H1 (cell line): ENCODE measurements around the gene EED. TPM values are rescaled to one million over a fixed set of nuclear protein-coding genes. Genes with fewer than 3 reads are reported as not detected.
"Not testable (repeated sequence)": the region's sequence is repeated elsewhere in the genome, so short reads cannot be mapped to it uniquely, and the experiment has no call there.

Experiments used
- CTCF ChIA-PET: fragments of 300-600 bp; sonication (Branson Sonifier 250); formaldehyde crosslinking; loops from one replicate; lab custom pipeline; 2021; ENCODE audit not compliant: partially characterized antibody; lab: Charles Lee
- POLR2A ChIA-PET: fragments of 300-600 bp; sonication (Branson Sonifier 250); formaldehyde crosslinking; loops from one replicate; lab custom pipeline; 2021; ENCODE audit warnings: inconsistent platforms; ENCODE audit not compliant: partially characterized antibody; lab: Charles Lee
- DNase-seq, 2 experiments: peaks; one replicate each; pipeline versions ENCODE4 v3.0.0 to v3.0.0-alpha.2; 2010 to 2022; ENCODE audit warnings: low spot score in 2 of 2, low read depth in 1 of 2, mixed read lengths in 1 of 2
- FAIRE-seq: peaks from 2 replicates; lab custom pipeline; 2011; peaks lifted over from hg19 to GRCh38; lab: Jason Lieb, UNC
- H2AFZ ChIP-seq: 2 replicates; pipeline ENCODE4 v1.8.1; 2012; ENCODE audit warnings: low read length, inconsistent platforms
- H2AK5ac ChIP-seq: 2 replicates; pipeline ENCODE4 v1.6.1; 2013; ENCODE audit warnings: low read depth, low read length
- H2BK120ac ChIP-seq: replicated peaks from 2 replicates; pipeline ENCODE3; 2013; ENCODE audit warnings: low read depth, low read length, inconsistent platforms
- H2BK12ac ChIP-seq: 2 replicates; pipeline ENCODE4 v1.6.1; 2013; ENCODE audit warnings: low read depth, low read length
- H2BK15ac ChIP-seq: 2 replicates; pipeline ENCODE4 v1.6.1; 2013; ENCODE audit warnings: low read length
- H2BK20ac ChIP-seq: 2 replicates; pipeline ENCODE4 v1.6.1; 2013; ENCODE audit warnings: low read length
- H2BK5ac ChIP-seq: 2 replicates; pipeline ENCODE4 v1.6.1; 2013; ENCODE audit warnings: low read depth, low read length
- H3K14ac ChIP-seq: 2 replicates; pipeline ENCODE4 v1.6.1; 2013; ENCODE audit warnings: inconsistent platforms; ENCODE audit not compliant: insufficient read length
- H3K18ac ChIP-seq: 2 replicates; pipeline ENCODE4 v1.6.1; 2013; ENCODE audit warnings: low read length; ENCODE audit errors: extremely low read depth
- H3K23ac ChIP-seq: 2 replicates; pipeline ENCODE4 v1.6.1; 2013; ENCODE audit warnings: inconsistent platforms; ENCODE audit not compliant: insufficient read length
- H3K23me2 ChIP-seq: 2 replicates; pipeline ENCODE4 v1.6.1; 2013; ENCODE audit warnings: low read depth, low read length
- H3K27ac ChIP-seq: 2 replicates; pipeline ENCODE4 v1.6.1; 2011; ENCODE audit warnings: low read depth, low read length, inconsistent platforms
- H3K27me3 ChIP-seq, 4 experiments: replicated peaks in 1 of 4; 1 replicate in 1 of 4; 2 replicates in 3 of 4; pipeline versions ENCODE4 v1.6.1 to v1.8.1; 2011 to 2013; ENCODE audit warnings: low read length in 3 of 4, mild to moderate bottlenecking in 3 of 4, inconsistent platforms in 2 of 4, mixed read lengths in 2 of 4, moderate library complexity in 1 of 4; ENCODE audit not compliant: control insufficient read depth in 3 of 4, insufficient read depth in 3 of 4; ENCODE audit errors: extremely low read depth in 1 of 4
- H3K36me3 ChIP-seq, 4 experiments: 2 replicates each; pipeline versions ENCODE4 v1.6.1 to v1.8.1; 2011 to 2013; ENCODE audit warnings: mild to moderate bottlenecking in 4 of 4, low read length in 3 of 4, moderate library complexity in 2 of 4, control low read depth in 1 of 4, inconsistent platforms in 1 of 4; ENCODE audit not compliant: insufficient read depth in 4 of 4, control insufficient read depth in 2 of 4
- H3K4ac ChIP-seq: replicated peaks from 2 replicates; pipeline ENCODE3; 2013; ENCODE audit warnings: low read length, low read depth, mixed read lengths, inconsistent platforms; ENCODE audit not compliant: insufficient read length
- H3K4me1 ChIP-seq, 4 experiments: replicated peaks in 1 of 4; 1 replicate in 1 of 4; 2 replicates in 3 of 4; pipeline versions ENCODE4 v1.6.1 to v1.8.1; 2011 to 2013; ENCODE audit warnings: low read length in 3 of 4, inconsistent platforms in 2 of 4, mixed read lengths in 1 of 4; ENCODE audit not compliant: insufficient read depth in 4 of 4, control insufficient read depth in 3 of 4
- H3K4me2 ChIP-seq, 2 experiments: 2 replicates each; pipeline versions ENCODE4 v1.6.1 to v1.8.1; 2011 to 2013; ENCODE audit warnings: low read depth in 2 of 2, low read length in 2 of 2, control low read depth in 1 of 2, inconsistent platforms in 1 of 2, mild to moderate bottlenecking in 1 of 2; ENCODE audit not compliant: insufficient read depth in 1 of 2
- H3K4me3 ChIP-seq, 4 experiments: fragments of 200-600, 300-600 bp in 1 of 4; sonication (generic), shearing (Covaris generic), sonication (Bioruptor Twin) in 1 of 4; 2 replicates each; pipeline versions ENCODE4 v1.5.1 to v1.8.1; 2011 to 2016; ENCODE audit warnings: low read length in 4 of 4, low read depth in 3 of 4, control low read depth in 2 of 4, inconsistent platforms in 2 of 4, mild to moderate bottlenecking in 2 of 4, mixed read lengths in 1 of 4, moderate library complexity in 1 of 4; ENCODE audit not compliant: insufficient read depth in 2 of 4; ENCODE audit errors: extremely low read depth in 1 of 4
- H3K56ac ChIP-seq: replicated peaks from 2 replicates; pipeline ENCODE3; 2013; ENCODE audit warnings: low read depth, mild to moderate bottlenecking, mixed read lengths, low read length, inconsistent platforms; ENCODE audit not compliant: insufficient read length
- H3K79me1 ChIP-seq: 2 replicates; pipeline ENCODE4 v1.6.1; 2013; ENCODE audit warnings: low read depth, low read length, control low read depth
- H3K79me2 ChIP-seq, 2 experiments: 2 replicates each; pipeline versions ENCODE4 v1.6.1 to v1.8.1; 2012 to 2013; ENCODE audit warnings: low read length in 2 of 2, mild to moderate bottlenecking in 2 of 2, inconsistent platforms in 1 of 2; ENCODE audit not compliant: insufficient read depth in 2 of 2, control insufficient read depth in 1 of 2
- H3K9ac ChIP-seq, 4 experiments: replicated peaks in 1 of 4; 1 replicate in 1 of 4; 2 replicates in 3 of 4; pipeline versions ENCODE4 v1.6.1 to v1.8.1; 2011 to 2013; ENCODE audit warnings: low read depth in 3 of 4, low read length in 3 of 4, control low read depth in 2 of 4, mild to moderate bottlenecking in 2 of 4, moderate library complexity in 2 of 4, inconsistent platforms in 1 of 4; ENCODE audit errors: extremely low read depth in 1 of 4
- H3K9me3 ChIP-seq, 2 experiments: 2 replicates each; pipeline versions ENCODE4 v1.6.1 to v1.8.1; 2012 to 2013; ENCODE audit warnings: mild to moderate bottlenecking in 2 of 2, moderate library complexity in 2 of 2, control low read depth in 1 of 2, inconsistent platforms in 1 of 2, low read depth in 1 of 2, low read length in 1 of 2, mixed read lengths in 1 of 2; ENCODE audit not compliant: insufficient read depth in 2 of 2
- H4K20me1 ChIP-seq, 2 experiments: replicated peaks in 1 of 2; 2 replicates each; pipeline versions ENCODE3 to v1.8.1; 2011 to 2013; ENCODE audit warnings: inconsistent platforms in 2 of 2, low read length in 2 of 2, mild to moderate bottlenecking in 1 of 2; ENCODE audit not compliant: insufficient read depth in 2 of 2, control insufficient read depth in 1 of 2
- H4K5ac ChIP-seq: 2 replicates; pipeline ENCODE4 v1.6.1; 2013; ENCODE audit warnings: low read length, low read depth, mixed read lengths, inconsistent platforms; ENCODE audit not compliant: insufficient read length
- H4K8ac ChIP-seq: 2 replicates; pipeline ENCODE4 v1.8.0; 2013; ENCODE audit warnings: mild to moderate bottlenecking, moderate library complexity, low read length, inconsistent platforms; ENCODE audit not compliant: insufficient read depth; ENCODE audit errors: extremely low read depth
- H4K91ac ChIP-seq: replicated peaks from 2 replicates; pipeline ENCODE3; 2013; ENCODE audit warnings: low read length, mixed read lengths, inconsistent platforms; ENCODE audit not compliant: insufficient read length
- WGBS, 2 experiments: shearing (Covaris generic) in 1 of 2; methylation state at CpG; one replicate each; pipeline versions ENCODE4 v1.1.6 to v1.1.7; 2013 to 2015; ENCODE audit warnings: low lambda C conversion rate in 2 of 2, mixed read lengths in 2 of 2, inconsistent platforms in 1 of 2, low coverage in 1 of 2, missing lambda C conversion rate in 1 of 2; ENCODE audit not compliant: insufficient replicate concordance in 2 of 2, insufficient coverage in 1 of 2, insufficient read length in 1 of 2; ENCODE audit errors: extremely low coverage in 1 of 2, missing lambda C conversion rate in 1 of 2; 5-methylcytosine and 5-hydroxymethylcytosine counted together
- polyA plus RNA-seq, 7 experiments: library from polyadenylated mRNA; depleted of rRNA in 3 of 7; stranded (reverse) in 5 of 7; unstranded in 2 of 7; fragments of >200 nt in 5 of 7; fragments of 200-250 nt in 2 of 7; gene quantifications; 1 replicate in 5 of 7; 2 replicates in 1 of 7; 4 replicates in 1 of 7; pipeline versions ENCODE4 v1.2.1 to v1.2.3, GENCODE V29; 2011 to 2013; ENCODE audit warnings: missing spikeins in 2 of 7, mixed read lengths in 2 of 7
- total RNA-seq: library from RNA; stranded (reverse); fragmentation: NEBNext Ultra II Directional; extraction: Animal tissue kit (Norgen Biotek cat#: 25700); gene quantifications from 2 replicates; pipeline ENCODE4 v1.2.1, GENCODE V29; 2021

Gene EED
- total and polyA plus RNA-seq, 2 of the 8 experiments (the other 6 are each of a cell fraction or from before 2014, with no cell fraction given), result 12.6 to 26.9 TPM

GRCh38 chr11:86229039-86229330 lies 15.6 kb upstream of the EED start:
- FAIRE-seq, H3K4me1 ChIP-seq, H3K27me3 ChIP-seq, H2BK20ac ChIP-seq, H4K8ac ChIP-seq, H3K9ac ChIP-seq, H2BK15ac ChIP-seq, H3K4me3 ChIP-seq, H2BK120ac ChIP-seq, H2BK12ac ChIP-seq, H3K14ac ChIP-seq, H3K18ac ChIP-seq, H3K9me3 ChIP-seq, DNase-seq, H3K4me2 ChIP-seq, H3K79me2 ChIP-seq, H2AFZ ChIP-seq, H2BK5ac ChIP-seq, H4K20me1 ChIP-seq, H4K91ac ChIP-seq, H3K4ac ChIP-seq, H4K5ac ChIP-seq, H3K79me1 ChIP-seq, H3K23ac ChIP-seq, H3K36me3 ChIP-seq, H3K56ac ChIP-seq, H3K27ac ChIP-seq, H2AK5ac ChIP-seq, H3K23me2 ChIP-seq: not testable (repeated sequence)
- CTCF ChIA-PET, result interaction anchor here (1.1 to 3.0 kb wide), 8 partner anchors 10 to 120 kb away, joined by 3 to 18 read pairs (median 4); partner anchors contain the start of gene EED
- POLR2A ChIA-PET, result interaction anchor here (3.4 kb wide), 1 partner anchor 15 kb away, joined by 15 read pairs; the partner anchor contains the start of gene EED
- WGBS, 2 experiments, result 95% methylated on average over 3 of the region's 3 CpGs; no CpG with 5 or more reads in 1 of the 2 experiments
